ENCODE data around the gene SLC31A2.

DNA sequence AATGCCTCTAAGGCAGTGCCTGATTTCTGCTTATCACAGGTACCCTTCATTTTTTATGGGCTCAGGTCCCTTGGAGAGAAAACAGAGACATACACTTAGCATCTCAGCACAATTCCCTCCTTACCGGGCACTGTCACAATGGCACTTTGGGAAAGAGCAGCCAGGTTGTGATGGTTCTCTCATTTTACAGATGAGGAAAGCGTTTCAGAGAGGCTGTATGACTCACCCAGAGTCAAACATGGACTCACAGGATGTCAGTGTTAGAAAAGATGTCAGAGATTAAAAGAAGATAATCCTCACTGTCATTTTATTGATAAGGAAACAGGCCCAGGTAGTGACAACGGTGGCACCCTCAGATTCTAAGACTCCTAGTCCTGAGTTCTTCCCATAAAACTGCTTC, 12.0 kb upstream of the SLC31A2 start:
- TF ChIP-seq POLR2AphosphoS5 (IDR thresholded peaks at IDR 0.05; ENCODE audit: low read depth, low read length) (no peak), REST (IDR thresholded peaks at IDR 0.05; ENCODE audit: insufficient read depth in 1 of 2, low read depth in 2 of 2, low read length in 2 of 2) (no peak), SIN3A (IDR thresholded peaks at IDR 0.05; ENCODE audit: borderline replicate concordance, insufficient read depth, low read length) (no peak)

Data from PFSK-1 (cell line).